Ishikawa (cell line): ENCODE measurements around the gene NDUFB10.

Experiments used
- CREB1 ChIP-seq: IDR thresholded peaks from 2 replicates; pipeline ENCODE4 v1.6.1; 2012; ENCODE audit warnings: low read depth
- NFIC ChIP-seq: IDR thresholded peaks from 2 replicates; pipeline ENCODE4 v1.6.1; 2012
- RAD21 ChIP-seq: IDR thresholded peaks from 2 replicates; pipeline ENCODE4 v1.6.1; 2012; ENCODE audit warnings: low read depth
- TCF12 ChIP-seq: IDR thresholded peaks from 2 replicates; pipeline ENCODE4 v1.6.1; 2012; ENCODE audit warnings: low read depth
- TF ChIP-seq, protein P1 (sequence below): IDR thresholded peaks from 2 replicates; pipeline ENCODE4 v1.6.1; 2012

DNA sequence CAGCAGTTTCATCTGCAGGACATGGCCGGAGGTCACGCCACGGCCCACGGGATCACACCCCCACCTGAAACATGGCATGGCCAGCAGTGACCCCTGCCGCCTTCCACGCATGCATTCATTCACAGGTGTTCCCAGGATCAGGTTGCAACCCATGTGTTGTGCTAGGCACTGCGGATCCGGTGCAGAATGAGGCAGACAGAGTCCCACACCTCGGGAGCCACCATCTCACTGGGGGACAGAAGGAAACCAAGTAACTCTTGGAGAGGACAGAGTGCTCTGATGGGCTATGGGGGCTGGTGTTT, 12.0 kb upstream of the NDUFB10 start:
- TF ChIP-seq CREB1 (no peak), NFIC (no peak), RAD21 (no peak), TCF12 (no peak)
- TF ChIP-seq, protein P1, sequence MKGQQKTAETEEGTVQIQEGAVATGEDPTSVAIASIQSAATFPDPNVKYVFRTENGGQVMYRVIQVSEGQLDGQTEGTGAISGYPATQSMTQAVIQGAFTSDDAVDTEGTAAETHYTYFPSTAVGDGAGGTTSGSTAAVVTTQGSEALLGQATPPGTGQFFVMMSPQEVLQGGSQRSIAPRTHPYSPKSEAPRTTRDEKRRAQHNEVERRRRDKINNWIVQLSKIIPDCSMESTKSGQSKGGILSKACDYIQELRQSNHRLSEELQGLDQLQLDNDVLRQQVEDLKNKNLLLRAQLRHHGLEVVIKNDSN = no peak
